ENCODE measurements around the gene CCDC81.

The CCDC81 gene

DNA sequence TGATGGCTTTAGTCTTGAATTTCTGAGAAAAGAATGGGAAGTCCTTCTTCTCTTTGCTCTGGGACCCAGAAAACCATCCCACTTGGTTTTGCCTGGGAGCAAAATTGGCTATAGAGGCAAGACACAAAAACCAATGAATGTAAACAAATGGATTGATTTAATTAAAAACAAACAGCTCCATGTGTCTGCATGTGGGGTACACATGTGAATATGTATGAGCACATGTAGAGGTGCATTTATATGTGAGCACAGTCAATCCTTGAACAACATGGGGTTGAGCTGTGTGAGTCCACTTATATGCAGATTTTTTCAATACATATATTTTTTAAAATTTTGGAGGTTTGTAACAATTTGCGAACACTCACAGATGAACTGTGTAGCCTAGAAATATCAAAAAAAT, 87.2 kb downstream of the CCDC81 start:
- no peak for DNase-seq (ENCODE audit: low read depth, low spot score)
- CTCF ChIA-PET = interaction anchor here (0.7 to 3.6 kb wide), 6 partner anchors 13 to 457 kb away, joined by 3 to 20 read pairs (median 4); no protein-coding TSS in a partner anchor
- TF ChIP-seq, protein P1, sequence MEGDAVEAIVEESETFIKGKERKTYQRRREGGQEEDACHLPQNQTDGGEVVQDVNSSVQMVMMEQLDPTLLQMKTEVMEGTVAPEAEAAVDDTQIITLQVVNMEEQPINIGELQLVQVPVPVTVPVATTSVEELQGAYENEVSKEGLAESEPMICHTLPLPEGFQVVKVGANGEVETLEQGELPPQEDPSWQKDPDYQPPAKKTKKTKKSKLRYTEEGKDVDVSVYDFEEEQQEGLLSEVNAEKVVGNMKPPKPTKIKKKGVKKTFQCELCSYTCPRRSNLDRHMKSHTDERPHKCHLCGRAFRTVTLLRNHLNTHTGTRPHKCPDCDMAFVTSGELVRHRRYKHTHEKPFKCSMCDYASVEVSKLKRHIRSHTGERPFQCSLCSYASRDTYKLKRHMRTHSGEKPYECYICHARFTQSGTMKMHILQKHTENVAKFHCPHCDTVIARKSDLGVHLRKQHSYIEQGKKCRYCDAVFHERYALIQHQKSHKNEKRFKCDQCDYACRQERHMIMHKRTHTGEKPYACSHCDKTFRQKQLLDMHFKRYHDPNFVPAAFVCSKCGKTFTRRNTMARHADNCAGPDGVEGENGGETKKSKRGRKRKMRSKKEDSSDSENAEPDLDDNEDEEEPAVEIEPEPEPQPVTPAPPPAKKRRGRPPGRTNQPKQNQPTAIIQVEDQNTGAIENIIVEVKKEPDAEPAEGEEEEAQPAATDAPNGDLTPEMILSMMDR (IDR thresholded peaks at IDR 0.05; ENCODE audit: insufficient read depth, low read length, missing control alignments) = no peak
- no peak overlapping the region for H3K4me3 ChIP-seq (ENCODE audit: low read depth, low read length)
- POLR2A ChIA-PET = no interaction called here

DNA sequence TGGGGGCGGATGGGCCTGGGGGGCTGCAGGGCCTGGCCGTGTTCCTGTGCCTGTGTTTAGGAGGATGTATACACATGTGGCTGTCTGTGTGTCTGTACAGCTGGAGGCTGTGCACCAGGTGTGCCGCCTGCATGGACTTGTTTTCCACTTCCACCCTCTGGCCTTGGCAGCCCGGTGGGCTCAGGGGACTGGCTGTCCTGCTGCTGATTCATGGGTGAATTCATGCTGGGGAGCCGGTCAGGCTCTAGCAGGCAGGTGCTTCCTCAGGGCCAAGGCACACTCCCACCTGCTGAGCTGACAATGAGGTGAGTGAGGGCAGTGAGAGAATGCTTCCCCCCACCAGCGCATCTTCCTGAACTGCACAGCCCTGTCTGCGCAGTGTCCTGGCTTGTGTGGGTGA, 88.4 kb downstream of the CCDC81 start:
- ChIA-PET CTCF (interaction anchor here (1.4 kb wide), 1 partner anchor 14 kb away, joined by 6 read pairs; no protein-coding TSS in a partner anchor), POLR2A (no interaction called here)
- DNase-seq (ENCODE audit: low read depth, low spot score) = no peak
- TF ChIP-seq, protein P1 (IDR thresholded peaks at IDR 0.05; ENCODE audit: insufficient read depth, low read length, missing control alignments) = no peak
- no peak overlapping the region for H3K4me3 ChIP-seq (ENCODE audit: low read depth, low read length)

DNA sequence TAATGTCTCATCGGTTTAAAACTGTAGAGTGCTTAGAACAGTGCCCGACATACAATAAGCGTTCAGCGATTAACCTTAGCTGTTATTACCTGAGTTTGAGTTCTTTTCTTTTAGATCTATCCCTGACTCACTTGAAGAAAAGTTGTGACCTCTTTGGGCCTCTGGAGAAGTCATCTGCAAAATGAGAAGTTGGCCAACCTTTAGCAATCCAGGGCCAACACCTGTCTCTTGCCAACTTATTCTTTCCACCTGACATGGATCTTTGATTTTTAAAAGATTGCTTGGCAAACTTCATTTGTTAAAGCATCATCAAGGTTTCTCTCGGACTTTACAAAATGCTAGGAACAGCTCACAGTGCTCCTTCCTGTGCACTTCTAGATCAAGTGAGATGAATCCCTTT, 89.3 kb downstream of the CCDC81 start:
- ChIA-PET POLR2A (no interaction called here), CTCF (interaction anchor here (2.8 kb wide), 1 partner anchor 144 kb away, joined by 8 read pairs; no protein-coding TSS in a partner anchor)
- DNase-seq (ENCODE audit: low read depth, low spot score) = no peak
- no peak overlapping the region for H3K4me3 ChIP-seq (ENCODE audit: low read depth, low read length)
- TF ChIP-seq, protein P1 (IDR thresholded peaks at IDR 0.05; ENCODE audit: insufficient read depth, low read length, missing control alignments) = no peak

DNA sequence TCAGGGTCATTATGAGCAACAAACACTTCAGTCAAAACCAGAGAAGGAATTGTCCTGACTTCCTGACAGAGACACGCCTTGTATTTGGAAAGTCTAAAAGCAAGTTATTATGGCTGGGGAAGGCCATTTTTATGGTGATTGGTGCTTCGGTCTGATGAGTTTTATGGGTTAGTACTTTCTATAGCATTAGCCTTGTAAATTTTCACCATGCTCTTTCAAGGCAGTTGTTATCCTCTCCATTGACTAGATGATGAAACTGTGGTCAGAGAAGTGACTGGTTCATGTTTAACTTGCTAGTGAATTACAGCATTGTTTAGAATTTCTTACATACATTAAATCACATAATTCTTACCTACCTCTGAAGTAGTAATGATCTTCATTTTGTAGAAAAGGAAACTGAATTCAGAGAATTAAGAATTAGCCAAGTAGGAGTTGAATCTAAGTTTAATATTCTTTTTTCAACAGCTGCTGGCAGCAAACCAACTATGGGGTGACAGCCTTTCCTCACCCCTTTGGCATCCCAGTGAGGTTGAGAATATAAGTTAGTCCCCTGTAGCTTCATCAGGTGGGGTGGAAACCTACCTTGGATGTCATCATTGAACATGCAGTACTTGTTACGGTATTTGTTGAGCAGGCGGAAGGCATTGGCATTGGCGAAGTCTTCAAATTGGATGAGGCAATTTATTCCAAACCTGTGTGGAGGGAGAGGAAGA, 90.0 kb downstream of the CCDC81 start:
- H3K4me3 ChIP-seq (ENCODE audit: low read depth, low read length) = no peak overlapping the region
- ChIA-PET CTCF (interaction anchor here (1.5 to 2.8 kb wide), 2 partner anchors 8 to 144 kb away, joined by 7 to 8 read pairs; no protein-coding TSS in a partner anchor), POLR2A (no interaction called here)
- no peak for DNase-seq (ENCODE audit: low read depth, low spot score)
- TF ChIP-seq, protein P1 (IDR thresholded peaks at IDR 0.05; ENCODE audit: insufficient read depth, low read length, missing control alignments) = no peak

DNA sequence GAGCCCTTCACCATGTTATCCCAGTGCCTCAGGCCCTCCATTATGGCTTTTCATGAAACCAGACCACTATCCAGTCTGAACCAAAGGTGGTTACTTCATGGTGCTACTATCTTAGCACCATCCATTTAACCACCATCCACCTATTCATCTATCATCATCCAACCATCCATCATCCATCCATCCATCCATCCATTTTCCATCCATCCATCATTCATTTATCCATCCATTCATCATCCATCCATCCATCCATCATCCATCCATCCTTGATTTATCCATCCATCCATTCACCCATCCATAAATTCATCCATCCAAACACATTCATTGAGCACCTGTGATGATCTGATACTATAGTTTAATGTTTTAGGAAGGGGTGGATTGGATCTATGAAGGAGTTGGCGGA, 93.5 kb downstream of the CCDC81 start:
- no peak for DNase-seq (ENCODE audit: low read depth, low spot score)
- H3K4me3 ChIP-seq (ENCODE audit: low read depth, low read length) = no peak overlapping the region
- ChIA-PET POLR2A (no interaction called here), CTCF (interaction anchor here (0.9 to 1.7 kb wide), 3 partner anchors 8 to 108 kb away, joined by 3 to 5 read pairs (median 5); no protein-coding TSS in a partner anchor)
- TF ChIP-seq, protein P1 (IDR thresholded peaks at IDR 0.05; ENCODE audit: insufficient read depth, low read length, missing control alignments) = no peak

Data from AG04449 (cell line).